ENCODE data around the gene GNG11.

GNG11 gene

DNA sequence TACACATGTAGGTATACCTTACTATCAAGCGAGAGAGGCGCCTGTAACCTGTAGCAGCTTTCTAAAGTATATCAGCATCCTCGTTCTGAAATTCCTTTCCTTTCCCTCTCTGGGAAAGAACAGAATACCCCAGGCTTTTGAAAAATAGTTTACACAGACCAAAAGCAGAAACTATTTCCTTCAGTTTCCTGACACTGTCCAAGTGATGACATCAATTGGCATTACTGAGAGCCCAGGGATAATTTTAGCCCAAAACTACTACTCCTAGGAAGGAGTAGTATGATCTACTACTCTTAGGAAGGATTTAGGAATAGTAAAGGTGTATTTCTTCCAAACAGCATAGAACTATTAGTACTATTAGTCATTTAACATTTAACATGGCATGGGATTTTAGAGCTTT, 6.0 kb downstream of the GNG11 start:
- no peak for DNase-seq (ENCODE audit: low spot score)
- TF ChIP-seq, protein P1, sequence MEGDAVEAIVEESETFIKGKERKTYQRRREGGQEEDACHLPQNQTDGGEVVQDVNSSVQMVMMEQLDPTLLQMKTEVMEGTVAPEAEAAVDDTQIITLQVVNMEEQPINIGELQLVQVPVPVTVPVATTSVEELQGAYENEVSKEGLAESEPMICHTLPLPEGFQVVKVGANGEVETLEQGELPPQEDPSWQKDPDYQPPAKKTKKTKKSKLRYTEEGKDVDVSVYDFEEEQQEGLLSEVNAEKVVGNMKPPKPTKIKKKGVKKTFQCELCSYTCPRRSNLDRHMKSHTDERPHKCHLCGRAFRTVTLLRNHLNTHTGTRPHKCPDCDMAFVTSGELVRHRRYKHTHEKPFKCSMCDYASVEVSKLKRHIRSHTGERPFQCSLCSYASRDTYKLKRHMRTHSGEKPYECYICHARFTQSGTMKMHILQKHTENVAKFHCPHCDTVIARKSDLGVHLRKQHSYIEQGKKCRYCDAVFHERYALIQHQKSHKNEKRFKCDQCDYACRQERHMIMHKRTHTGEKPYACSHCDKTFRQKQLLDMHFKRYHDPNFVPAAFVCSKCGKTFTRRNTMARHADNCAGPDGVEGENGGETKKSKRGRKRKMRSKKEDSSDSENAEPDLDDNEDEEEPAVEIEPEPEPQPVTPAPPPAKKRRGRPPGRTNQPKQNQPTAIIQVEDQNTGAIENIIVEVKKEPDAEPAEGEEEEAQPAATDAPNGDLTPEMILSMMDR (IDR thresholded peaks at IDR 0.05; ENCODE audit: extremely low read depth, missing control alignments): no peak

DNA sequence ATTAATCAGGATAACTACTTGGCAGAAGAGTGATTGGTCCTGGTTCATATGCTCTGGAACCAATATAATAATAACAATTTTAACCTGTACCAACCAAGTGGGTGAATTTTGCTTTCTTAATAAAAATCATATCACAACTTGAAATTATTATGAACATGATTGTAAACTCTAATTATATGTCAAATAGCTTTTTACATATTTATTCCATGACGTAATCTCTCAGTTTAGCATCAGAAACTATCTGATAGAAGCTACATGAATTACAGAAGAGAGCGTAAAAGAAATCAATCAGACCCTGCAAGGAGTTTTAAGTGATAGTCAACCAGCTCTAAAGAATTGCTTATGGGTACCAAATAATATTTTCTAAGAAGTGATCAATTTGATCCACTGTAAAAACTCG, 10.1 kb downstream of the GNG11 start:
- TF ChIP-seq, protein P1 (IDR thresholded peaks at IDR 0.05; ENCODE audit: extremely low read depth, missing control alignments): no peak
- no peak for DNase-seq (ENCODE audit: low spot score)

DNA sequence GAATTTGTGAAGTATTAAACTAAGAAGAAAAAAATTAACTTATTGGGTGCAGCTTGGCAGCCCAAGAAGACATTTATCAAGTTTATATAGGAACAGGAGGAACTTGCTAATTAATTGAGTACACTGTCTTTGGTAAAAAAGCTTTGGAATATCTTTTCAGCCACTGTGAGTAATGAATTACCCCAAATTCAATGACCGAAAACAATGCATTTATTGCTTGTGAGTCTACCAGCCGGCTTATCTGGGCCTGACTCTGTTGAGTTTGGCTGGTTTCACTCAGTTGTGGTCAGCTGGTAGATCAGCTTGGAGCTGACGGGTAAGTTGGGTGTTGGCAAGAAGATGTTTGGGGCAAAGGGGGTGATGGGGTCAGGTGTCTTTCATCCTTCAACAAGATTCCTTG, 11.6 kb downstream of the GNG11 start:
- DNase-seq (ENCODE audit: low spot score): no peak
- TF ChIP-seq, protein P1 (IDR thresholded peaks at IDR 0.05; ENCODE audit: extremely low read depth, missing control alignments): no peak

DNA sequence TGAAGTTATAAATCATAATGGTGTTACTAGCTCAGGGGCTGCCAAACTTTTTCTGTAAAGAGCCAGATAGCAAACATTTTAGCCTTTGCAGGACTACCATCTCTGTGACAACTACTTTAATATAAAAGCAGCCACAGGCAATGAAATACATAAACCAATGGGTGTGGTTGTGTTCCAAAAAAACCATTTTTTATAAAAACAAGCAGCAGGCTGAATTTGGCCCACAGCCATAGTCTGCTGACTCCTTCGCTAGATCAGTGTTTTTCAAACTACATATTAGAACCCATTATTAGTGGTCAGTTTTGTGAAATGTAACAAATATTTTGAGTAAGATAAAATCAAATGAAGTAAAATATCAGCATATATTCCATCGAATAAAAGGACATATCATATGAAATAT, 13.6 kb downstream of the GNG11 start:
- TF ChIP-seq, protein P1 (IDR thresholded peaks at IDR 0.05; ENCODE audit: extremely low read depth, missing control alignments): no peak
- DNase-seq (ENCODE audit: low spot score): no peak

DNA sequence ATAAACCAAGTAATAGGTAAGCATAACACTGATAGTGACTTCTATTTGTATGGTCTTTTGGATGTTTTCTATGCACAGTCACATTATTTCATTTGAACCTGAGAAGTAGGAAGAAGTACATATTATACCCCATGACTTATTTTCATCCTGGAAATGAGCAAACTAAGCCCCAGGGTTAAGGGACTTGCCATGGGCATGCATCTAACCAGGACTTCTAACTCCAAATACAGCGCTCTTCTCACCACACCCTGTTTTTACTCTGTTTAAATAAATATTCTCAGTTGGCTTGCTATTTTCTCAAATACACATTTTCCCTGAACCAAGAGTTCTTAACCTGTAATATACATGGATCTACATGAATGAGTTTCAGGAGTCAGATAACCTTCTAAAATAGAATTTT, 16.3 kb downstream of the GNG11 start:
- no peak for DNase-seq (ENCODE audit: low spot score)
- TF ChIP-seq, protein P1 (IDR thresholded peaks at IDR 0.05; ENCODE audit: extremely low read depth, missing control alignments): no peak

DNA sequence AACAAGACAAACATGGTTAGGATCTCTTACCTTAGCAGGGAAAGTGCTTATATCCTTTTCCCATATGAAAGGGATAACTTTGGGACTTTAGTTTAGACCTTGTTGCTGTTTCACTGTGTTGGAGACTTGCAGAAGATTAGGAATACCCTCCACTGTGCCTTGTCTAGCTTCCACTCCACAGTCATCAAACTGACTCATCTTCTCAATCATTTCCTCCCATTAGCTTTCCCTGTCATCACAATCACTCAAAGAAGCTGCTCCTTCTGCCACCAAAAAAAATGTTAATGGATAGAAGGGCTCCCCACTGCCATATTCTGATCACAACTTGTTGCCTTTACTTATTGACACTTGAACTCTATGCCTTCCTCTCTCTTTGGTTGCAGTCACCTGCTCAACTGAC, 16.8 kb downstream of the GNG11 start:
- DNase-seq (ENCODE audit: low spot score): no peak
- TF ChIP-seq, protein P1 (IDR thresholded peaks at IDR 0.05; ENCODE audit: extremely low read depth, missing control alignments): no peak

DNA sequence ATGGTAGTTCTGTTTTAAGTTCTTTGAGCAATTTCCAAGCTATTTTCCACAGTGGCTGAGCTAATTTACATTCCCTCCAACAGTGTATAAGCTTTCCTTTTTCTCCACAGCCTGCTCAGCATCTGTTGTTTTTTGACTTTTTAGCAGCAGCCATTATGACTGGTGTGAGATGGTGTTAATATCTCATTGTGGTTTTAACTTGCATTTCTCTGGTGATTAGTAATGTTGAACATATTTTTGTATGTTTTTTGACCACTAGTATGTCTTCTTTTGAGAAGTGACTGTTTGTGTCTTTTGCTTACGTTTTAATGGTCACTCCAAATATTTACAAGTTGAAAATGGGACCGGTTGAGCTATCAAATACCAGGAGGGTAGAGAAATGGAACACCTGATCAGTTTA, 20.4 kb downstream of the GNG11 start:
- DNase-seq (ENCODE audit: low spot score): no peak
- TF ChIP-seq, protein P1 (IDR thresholded peaks at IDR 0.05; ENCODE audit: extremely low read depth, missing control alignments): no peak
